OCI-LY7 (cell line): ENCODE results near the gene SRPK2.

Experiments used
- EZH2phosphoT487 ChIP-seq: fragments of 200-600 bp; sonication (generic); IDR thresholded peaks from 2 replicates; pipeline ENCODE4 v1.6.1; 2018; ENCODE audit warnings: low read depth, borderline replicate concordance, mild to moderate bottlenecking, mixed run types, antibody characterized with exemption, low read length, moderate library complexity, mixed read lengths
- TF ChIP-seq, protein P1 (sequence below): fragments of 200-600 bp; sonication (generic); conservative IDR thresholded peaks from 2 replicates; pipeline ENCODE4 v1.5.1; 2014; ENCODE audit warnings: mild to moderate bottlenecking, antibody characterized with exemption, low read length, moderate library complexity, mixed read lengths

DNA sequence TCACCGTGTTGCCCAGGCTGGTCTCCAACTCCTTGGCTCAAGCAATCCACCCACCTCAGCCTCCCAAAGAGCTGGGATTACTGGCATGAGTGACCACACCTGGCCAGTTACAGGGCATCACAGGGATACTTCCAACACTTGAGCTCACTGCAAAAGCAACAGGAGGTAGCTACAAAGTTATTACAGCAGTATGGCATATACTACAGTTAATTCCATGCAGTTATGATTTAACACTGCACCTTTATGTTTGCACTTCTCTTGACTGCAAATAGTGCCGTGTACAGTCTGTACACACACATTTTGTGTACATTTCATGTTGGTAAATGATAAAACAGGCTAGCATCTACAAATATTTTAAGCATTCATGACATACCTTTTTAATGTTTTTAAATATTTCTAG, 21.3 kb downstream of the SRPK2 start:
- TF ChIP-seq, protein P1, sequence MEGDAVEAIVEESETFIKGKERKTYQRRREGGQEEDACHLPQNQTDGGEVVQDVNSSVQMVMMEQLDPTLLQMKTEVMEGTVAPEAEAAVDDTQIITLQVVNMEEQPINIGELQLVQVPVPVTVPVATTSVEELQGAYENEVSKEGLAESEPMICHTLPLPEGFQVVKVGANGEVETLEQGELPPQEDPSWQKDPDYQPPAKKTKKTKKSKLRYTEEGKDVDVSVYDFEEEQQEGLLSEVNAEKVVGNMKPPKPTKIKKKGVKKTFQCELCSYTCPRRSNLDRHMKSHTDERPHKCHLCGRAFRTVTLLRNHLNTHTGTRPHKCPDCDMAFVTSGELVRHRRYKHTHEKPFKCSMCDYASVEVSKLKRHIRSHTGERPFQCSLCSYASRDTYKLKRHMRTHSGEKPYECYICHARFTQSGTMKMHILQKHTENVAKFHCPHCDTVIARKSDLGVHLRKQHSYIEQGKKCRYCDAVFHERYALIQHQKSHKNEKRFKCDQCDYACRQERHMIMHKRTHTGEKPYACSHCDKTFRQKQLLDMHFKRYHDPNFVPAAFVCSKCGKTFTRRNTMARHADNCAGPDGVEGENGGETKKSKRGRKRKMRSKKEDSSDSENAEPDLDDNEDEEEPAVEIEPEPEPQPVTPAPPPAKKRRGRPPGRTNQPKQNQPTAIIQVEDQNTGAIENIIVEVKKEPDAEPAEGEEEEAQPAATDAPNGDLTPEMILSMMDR, result no peak
- TF ChIP-seq EZH2phosphoT487, result no peak
